D721Med (cell line): Measurements from ENCODE around the gene TRABD2A.

Source experiments
- DNase-seq: peaks from one replicate; pipeline ENCODE4 v3.0.0; 2011; ENCODE audit warnings: low spot score; ENCODE audit not compliant: insufficient read length
- FAIRE-seq: peaks from 2 replicates; lab custom pipeline; 2011; peaks lifted over from hg19 to GRCh38; lab: Jason Lieb, UNC
- TF ChIP-seq, protein P1 (sequence below): IDR thresholded peaks from 2 replicates; pipeline ENCODE4 v1.5.1; 2012; ENCODE audit warnings: mild to moderate bottlenecking, control low read depth; ENCODE audit not compliant: insufficient read depth; ENCODE audit errors: missing control alignments

TRABD2A gene

DNA sequence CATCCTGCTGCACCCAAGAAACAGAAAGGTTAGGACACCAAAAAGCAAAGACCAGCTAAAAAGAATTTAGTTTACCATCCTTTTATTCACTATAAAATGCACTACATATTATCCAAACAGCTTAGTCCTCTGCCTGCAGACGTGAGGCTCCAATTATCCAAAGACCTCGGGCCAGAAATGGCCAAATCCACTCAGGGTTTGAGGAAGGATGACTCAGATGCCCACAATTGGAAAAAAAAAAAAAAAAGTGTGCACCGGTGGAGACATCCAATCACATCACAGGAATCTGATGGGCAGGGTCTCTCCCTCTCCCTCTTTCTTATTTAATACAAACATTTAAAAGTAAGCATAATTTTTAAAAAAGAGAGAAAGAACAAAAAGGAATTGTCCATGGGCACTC is 65.7 kb downstream of the TRABD2A start:
- TF ChIP-seq, protein P1, sequence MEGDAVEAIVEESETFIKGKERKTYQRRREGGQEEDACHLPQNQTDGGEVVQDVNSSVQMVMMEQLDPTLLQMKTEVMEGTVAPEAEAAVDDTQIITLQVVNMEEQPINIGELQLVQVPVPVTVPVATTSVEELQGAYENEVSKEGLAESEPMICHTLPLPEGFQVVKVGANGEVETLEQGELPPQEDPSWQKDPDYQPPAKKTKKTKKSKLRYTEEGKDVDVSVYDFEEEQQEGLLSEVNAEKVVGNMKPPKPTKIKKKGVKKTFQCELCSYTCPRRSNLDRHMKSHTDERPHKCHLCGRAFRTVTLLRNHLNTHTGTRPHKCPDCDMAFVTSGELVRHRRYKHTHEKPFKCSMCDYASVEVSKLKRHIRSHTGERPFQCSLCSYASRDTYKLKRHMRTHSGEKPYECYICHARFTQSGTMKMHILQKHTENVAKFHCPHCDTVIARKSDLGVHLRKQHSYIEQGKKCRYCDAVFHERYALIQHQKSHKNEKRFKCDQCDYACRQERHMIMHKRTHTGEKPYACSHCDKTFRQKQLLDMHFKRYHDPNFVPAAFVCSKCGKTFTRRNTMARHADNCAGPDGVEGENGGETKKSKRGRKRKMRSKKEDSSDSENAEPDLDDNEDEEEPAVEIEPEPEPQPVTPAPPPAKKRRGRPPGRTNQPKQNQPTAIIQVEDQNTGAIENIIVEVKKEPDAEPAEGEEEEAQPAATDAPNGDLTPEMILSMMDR = no peak
- no peak for FAIRE-seq
- no peak for DNase-seq

DNA sequence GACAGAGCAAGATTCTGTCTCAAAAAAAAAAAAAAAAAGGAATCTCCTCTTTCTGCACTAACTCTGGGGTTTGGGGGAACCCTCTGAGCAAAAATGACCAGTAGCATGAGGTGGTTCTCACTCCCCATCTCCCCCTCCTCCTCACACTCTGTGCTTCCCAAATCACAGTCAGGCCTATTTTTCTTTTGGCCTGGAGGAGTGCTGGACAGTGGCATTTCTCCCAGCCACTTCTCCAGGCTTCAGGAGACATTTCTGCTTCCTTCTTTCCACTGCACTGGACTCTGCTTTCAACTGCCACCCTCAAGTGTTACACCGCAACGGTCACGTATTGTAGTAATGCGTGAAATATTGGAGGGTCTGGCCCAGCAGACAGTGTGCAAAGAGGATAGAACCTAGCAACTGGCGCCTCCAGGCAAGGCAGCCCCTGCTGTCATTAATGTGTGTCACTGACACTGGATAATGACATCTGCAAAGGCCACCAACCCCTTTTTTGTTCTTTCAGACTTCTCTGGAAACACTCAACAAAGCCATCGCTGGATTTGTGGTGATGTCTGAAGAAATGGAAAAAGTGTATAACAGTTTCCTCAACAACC is 68.9 kb downstream of the TRABD2A start:
- FAIRE-seq (no peak), DNase-seq (no peak)
- TF ChIP-seq, protein P1 = no peak

DNA sequence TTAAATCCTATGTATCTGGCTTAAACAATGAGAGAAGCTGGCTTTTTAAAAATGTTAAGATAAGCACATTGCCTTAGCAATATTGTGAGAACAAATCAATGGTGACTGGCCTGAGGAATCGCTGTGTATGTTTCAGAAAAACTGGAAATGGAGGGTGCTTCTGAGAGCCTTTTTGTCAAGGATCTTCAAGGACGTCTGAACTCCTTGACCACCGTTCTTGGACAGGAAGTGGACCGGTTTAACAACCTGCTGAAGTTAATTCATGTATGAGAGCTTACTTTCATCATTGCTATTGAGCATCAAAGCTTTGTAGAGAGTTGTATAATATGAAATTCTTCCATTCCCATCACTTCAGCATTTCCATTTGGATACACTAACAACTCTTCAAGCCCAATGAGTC is 72.6 kb downstream of the TRABD2A start:
- TF ChIP-seq, protein P1 = no peak

DNA sequence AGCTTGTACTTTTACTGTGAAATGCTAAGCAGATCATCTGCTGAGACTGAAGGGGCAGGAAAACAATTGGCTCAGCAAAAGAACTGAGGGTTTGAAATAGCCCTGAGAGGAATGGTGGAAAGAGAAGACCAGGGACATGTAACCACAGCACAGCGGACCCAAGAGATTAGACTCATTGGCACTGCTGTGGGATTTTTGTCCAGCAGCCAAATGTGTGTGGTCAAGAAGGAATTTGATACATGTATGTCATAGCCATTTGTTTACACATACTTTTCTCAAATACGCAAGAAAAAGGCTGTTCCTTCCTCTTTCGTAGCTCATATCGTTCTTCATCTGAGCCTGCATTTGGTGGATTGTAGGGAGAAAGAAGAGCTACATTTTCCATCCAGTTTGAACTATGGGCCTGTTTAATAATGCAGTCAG is 73.8 kb downstream of the TRABD2A start:
- FAIRE-seq (no peak), DNase-seq (no peak)
- TF ChIP-seq, protein P1 = no peak

More for the DNA sequence above, 72.6 kb downstream of the TRABD2A start:
- DNase-seq (no peak), FAIRE-seq (no peak)

DNA sequence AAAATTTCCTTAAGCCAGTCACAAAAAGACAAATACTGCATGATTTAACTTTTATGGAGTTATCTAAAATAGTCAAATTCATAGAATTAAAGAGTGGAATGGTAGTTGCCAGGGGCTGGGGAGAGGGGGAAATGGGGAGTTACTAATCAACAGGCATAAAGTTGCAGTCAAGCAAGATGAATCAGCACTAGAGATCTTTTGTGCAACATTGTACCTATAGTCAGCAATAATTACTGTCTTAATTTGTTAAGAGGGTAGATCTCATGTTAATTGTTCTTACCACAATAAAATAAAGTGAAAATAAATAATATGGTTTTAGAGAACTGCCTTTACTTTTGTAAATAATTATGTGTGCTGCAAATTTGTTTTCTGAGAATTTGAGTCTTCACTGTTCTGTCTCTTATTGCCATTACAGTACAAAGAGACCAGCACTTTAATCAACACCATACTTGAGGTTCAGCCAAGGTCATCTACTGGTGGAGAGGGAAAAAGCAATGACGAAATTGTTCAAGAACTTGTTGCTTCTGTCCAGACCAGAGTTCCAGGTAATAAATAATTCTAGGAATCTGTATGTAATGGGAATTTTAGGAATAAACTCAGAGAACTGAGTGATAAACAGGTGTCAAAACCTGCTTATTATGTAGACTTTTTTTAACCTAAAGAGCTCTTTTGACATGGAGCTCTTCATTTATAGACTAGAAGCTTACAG is 75.5 kb downstream of the TRABD2A start:
- TF ChIP-seq, protein P1 = no peak
- FAIRE-seq (no peak), DNase-seq (no peak)

DNA sequence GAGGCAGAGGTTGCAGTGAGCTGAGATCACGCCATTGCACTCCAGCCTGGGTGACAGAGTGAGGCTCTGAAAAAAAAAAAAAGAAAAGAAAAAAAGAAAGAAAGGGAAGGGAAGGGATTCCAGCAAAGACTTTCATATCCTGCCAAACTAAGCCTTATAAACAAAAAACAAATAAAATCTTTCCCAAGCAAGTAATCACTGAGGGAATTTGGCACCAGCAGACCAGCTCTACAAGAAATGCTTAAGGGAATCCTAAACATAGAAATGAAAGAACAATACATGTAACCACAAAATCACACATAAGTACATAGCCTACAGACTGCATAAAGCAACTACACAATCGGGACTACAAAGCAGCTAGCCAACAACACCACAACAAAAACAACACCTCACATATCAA is 79.1 kb downstream of the TRABD2A start:
- no peak for FAIRE-seq

More for the DNA sequence above, 79.1 kb downstream of the TRABD2A start:
- TF ChIP-seq, protein P1 = no peak
- no peak for DNase-seq
